Measurements from ENCODE around the gene ANKS3. TPM values are rescaled to one million over a fixed set of nuclear protein-coding genes. Genes with fewer than 3 reads are reported as not detected.

Gene ANKS3
- total and polyA plus RNA-seq, 2 donors (not counting 3 experiments of a cell fraction or from before 2014, with no cell fraction given) = 13.9 to 24.0 TPM

- BruUV-seq (replicated peaks) = no TSS peak
- no peak for TF ChIP-seq EZH2 (IDR thresholded peaks at IDR 0.05; ENCODE audit: borderline replicate concordance, low read depth, low read length, severe bottlenecking)
- intact Hi-C loops (cut with micrococcal nuclease) (no loop called here), dilution Hi-C loops (cut with MboI; ENCODE audit: extremely low pct_ligation_motif_present, low sequenced_read_pairs) (no loop called here)
- POLR2A ChIA-PET = no interaction called here
- H3K27ac ChIP-seq (ENCODE audit: insufficient read depth, low read depth, low read length) = no peak overlapping the region
- no peak overlapping the region for H3K4me2 ChIP-seq (ENCODE audit: insufficient read depth, low read length)
- peaks cover 0 to 39% of the 10 kb centered on the region in 2 experiments for H3K36me3 ChIP-seq (ENCODE audit: control insufficient read depth in 2 of 2, extremely low read depth in 1 of 2, insufficient read depth in 2 of 2, low read length in 2 of 2)
- no peak overlapping the region for H3K9ac ChIP-seq (replicated peaks; ENCODE audit: extremely low read depth, insufficient read depth, low read length)
- no peaks in the 10 kb centered on the region for H3K4me1 ChIP-seq (ENCODE audit: control insufficient read depth, extremely low read depth, insufficient read depth, low read length)
- CTCF ChIA-PET = no interaction called here
- FAIRE-seq (no peak), DNase-seq (ENCODE audit: low read depth, low spot score) (no peak)
- no peak overlapping the region for H2AFZ ChIP-seq (ENCODE audit: low read depth, low read length)
- no peaks in the 10 kb centered on the region for H3K9me1 ChIP-seq (replicated peaks; ENCODE audit: control insufficient read depth, extremely low read depth, insufficient read depth, low read length)
- no peak overlapping the region for H3K4me3 ChIP-seq (replicated peaks in 1 of 3; ENCODE audit: insufficient read depth in 1 of 3, low read depth in 1 of 3, low read length in 3 of 3)
- H4K20me1 ChIP-seq (replicated peaks; ENCODE audit: control insufficient read depth, extremely low read depth, insufficient read depth, low read length) = no peaks in the 10 kb centered on the region
- no peaks in the 10 kb centered on the region for H3K79me2 ChIP-seq (ENCODE audit: control insufficient read depth, insufficient read depth, low read length)
- no peaks in the 10 kb centered on the region for H3K9me3 ChIP-seq (replicated peaks; ENCODE audit: control insufficient read depth, insufficient read depth, low read length)
- no peaks in the 10 kb centered on the region for H3K27me3 ChIP-seq (ENCODE audit: control insufficient read depth in 2 of 2, insufficient read depth in 2 of 2, low read length in 2 of 2)
These were observed 67.4 kb downstream of the ANKS3 start for GRCh38 chr16:4666537-4667202.

DNA sequence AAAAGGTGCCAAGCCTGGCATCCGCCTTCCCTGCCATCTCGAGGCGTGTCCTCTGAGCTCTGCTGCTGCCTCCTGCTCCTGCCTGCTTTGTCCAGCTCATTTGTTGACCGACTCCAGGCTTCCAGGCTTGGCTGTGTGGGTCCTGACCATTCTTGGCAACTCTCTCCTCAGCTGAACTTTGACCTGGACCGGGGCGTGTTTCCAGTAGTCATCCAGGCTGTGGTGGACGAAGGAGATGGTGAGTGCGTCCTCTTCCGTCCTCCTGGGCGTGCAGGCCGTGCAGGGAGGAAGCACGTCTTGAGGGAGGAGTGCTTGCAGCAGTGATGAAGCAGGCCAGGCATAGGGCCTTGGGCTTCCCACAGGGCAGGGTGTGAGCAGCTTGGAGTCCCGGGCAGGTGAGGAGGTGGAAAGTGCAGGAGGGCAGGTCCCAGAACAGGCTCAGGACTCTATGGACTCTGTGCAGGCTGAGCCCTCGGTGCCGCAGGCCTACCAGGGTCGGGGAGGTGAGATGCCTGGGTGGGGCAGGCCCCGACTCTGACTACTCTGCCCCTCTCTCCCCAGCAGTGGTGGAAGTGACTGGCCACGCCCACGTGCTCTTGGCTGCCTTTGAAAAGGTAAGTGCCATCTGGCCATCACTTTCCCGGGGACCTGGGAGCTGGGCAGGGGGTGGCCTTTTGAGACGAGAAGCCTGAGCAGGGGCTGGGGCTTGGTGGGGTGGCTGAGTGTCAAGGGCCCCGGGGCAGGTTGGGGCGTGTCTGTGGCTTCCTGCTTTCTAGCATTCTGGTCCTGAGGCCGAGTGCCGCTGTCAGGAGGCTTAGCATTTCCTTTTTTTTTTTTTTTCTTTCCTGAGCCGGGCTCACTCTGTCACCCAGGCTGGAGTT lies 69.3 kb downstream of the ANKS3 start:
- Histone ChIP-seq H3K36me3 (ENCODE audit: control insufficient read depth in 2 of 2, extremely low read depth in 1 of 2, insufficient read depth in 2 of 2, low read length in 2 of 2) (peaks cover 0 to 32% of the 10 kb centered on the region in 2 experiments), H3K27ac (ENCODE audit: insufficient read depth, low read depth, low read length) (no peak overlapping the region), H4K20me1 (replicated peaks; ENCODE audit: control insufficient read depth, extremely low read depth, insufficient read depth, low read length) (no peaks in the 10 kb centered on the region), H3K9me1 (replicated peaks; ENCODE audit: control insufficient read depth, extremely low read depth, insufficient read depth, low read length) (no peaks in the 10 kb centered on the region), H3K4me2 (ENCODE audit: insufficient read depth, low read length) (no peak overlapping the region), H3K9me3 (replicated peaks; ENCODE audit: control insufficient read depth, insufficient read depth, low read length) (no peaks in the 10 kb centered on the region), H3K4me3 (replicated peaks in 1 of 3; ENCODE audit: insufficient read depth in 1 of 3, low read depth in 1 of 3, low read length in 3 of 3) (no peak overlapping the region), H3K79me2 (ENCODE audit: control insufficient read depth, insufficient read depth, low read length) (no peaks in the 10 kb centered on the region), H3K27me3 (ENCODE audit: control insufficient read depth in 2 of 2, insufficient read depth in 2 of 2, low read length in 2 of 2) (no peaks in the 10 kb centered on the region), H3K9ac (replicated peaks; ENCODE audit: extremely low read depth, insufficient read depth, low read length) (no peak overlapping the region), H2AFZ (ENCODE audit: low read depth, low read length) (no peak overlapping the region), H3K4me1 (ENCODE audit: control insufficient read depth, extremely low read depth, insufficient read depth, low read length) (no peaks in the 10 kb centered on the region)
- CTCF ChIA-PET = no interaction called here
- FAIRE-seq (peak; percentile 26), DNase-seq (ENCODE audit: low read depth, low spot score) (no peak)
- BruUV-seq (replicated peaks) = no TSS peak
- intact Hi-C loops (cut with micrococcal nuclease) (no loop called here), dilution Hi-C loops (cut with MboI; ENCODE audit: extremely low pct_ligation_motif_present, low sequenced_read_pairs) (no loop called here)
- POLR2A ChIA-PET = no interaction called here
- TF ChIP-seq POLR2AphosphoS5 (IDR thresholded peaks at IDR 0.05; ENCODE audit: insufficient read depth, low read depth, low read length) (no peak), EZH2 (IDR thresholded peaks at IDR 0.05; ENCODE audit: borderline replicate concordance, low read depth, low read length, severe bottlenecking) (no peak), MAX (IDR thresholded peaks at IDR 0.05; ENCODE audit: insufficient read depth, insufficient read length) (no peak), GATA2 (IDR thresholded peaks at IDR 0.05; ENCODE audit: insufficient read depth, insufficient read length, low read depth, low read length) (no peak), POLR2A (IDR thresholded peaks at IDR 0.05; ENCODE audit: low read depth, low read length) (no peak), MYC (IDR thresholded peaks at IDR 0.05; ENCODE audit: low read depth, low read length) (no peak), JUN (IDR thresholded peaks at IDR 0.05; ENCODE audit: borderline replicate concordance, insufficient read depth, insufficient read length, low read depth) (no peak), FOS (IDR thresholded peaks at IDR 0.05; ENCODE audit: borderline replicate concordance, insufficient read depth, low read length) (no peak)
- TF ChIP-seq, protein P1, sequence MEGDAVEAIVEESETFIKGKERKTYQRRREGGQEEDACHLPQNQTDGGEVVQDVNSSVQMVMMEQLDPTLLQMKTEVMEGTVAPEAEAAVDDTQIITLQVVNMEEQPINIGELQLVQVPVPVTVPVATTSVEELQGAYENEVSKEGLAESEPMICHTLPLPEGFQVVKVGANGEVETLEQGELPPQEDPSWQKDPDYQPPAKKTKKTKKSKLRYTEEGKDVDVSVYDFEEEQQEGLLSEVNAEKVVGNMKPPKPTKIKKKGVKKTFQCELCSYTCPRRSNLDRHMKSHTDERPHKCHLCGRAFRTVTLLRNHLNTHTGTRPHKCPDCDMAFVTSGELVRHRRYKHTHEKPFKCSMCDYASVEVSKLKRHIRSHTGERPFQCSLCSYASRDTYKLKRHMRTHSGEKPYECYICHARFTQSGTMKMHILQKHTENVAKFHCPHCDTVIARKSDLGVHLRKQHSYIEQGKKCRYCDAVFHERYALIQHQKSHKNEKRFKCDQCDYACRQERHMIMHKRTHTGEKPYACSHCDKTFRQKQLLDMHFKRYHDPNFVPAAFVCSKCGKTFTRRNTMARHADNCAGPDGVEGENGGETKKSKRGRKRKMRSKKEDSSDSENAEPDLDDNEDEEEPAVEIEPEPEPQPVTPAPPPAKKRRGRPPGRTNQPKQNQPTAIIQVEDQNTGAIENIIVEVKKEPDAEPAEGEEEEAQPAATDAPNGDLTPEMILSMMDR (IDR thresholded peaks at IDR 0.05; ENCODE audit: extremely low read depth in 1 of 2, insufficient read depth in 1 of 2, low read depth in 1 of 2, low read length in 2 of 2) = no peak
